Posterior vena cava (tissue), 2 donors: ENCODE results near the gene RELN. TPM values are rescaled to one million over a fixed set of nuclear protein-coding genes. Genes with fewer than 3 reads are reported as not detected.

Source experiments
- DNase-seq: peaks from one replicate; pipeline ENCODE4 v3.0.0-alpha.2; 2020; ENCODE audit warnings: low spot score
- intact Hi-C, 2 donors: fragments of 100-400 bp; cut with DNase I; formaldehyde crosslinking; loops; one replicate each; pipeline versions ENCODE4 v1.14.1 to v1.14.2; 2022 to 2023
- total RNA-seq, 2 donors: library from RNA; stranded (reverse); fragmentation: NEBNext Ultra II Directional; extraction: Animal tissue kit (Norgen Biotek cat#: 25700); gene quantifications; one replicate each; pipeline ENCODE4 v1.2.1, GENCODE V29; 2021
- donor health status: DM: yes; HTN: yes; CAD: no.
- donor health status: DM: yes; HTN: yes; CAD: no.

The RELN gene
- total RNA-seq, 2 donors from 2014 or later = 5.0 to 6.2 TPM

GRCh38 chr7:103564416-103564815 is 425.0 kb downstream of the RELN start:
- intact Hi-C loops = no loop called here
- DNase-seq = no peak

- intact Hi-C loops = no loop called here
- no peak for DNase-seq
Observed at GRCh38 chr7:103560136-103560535, 429.3 kb downstream of the RELN start.

GRCh38 chr7:103551016-103551415 is 438.4 kb downstream of the RELN start:
- intact Hi-C loops = no loop called here
- DNase-seq = no peak

GRCh38 chr7:103549786-103550185 is 439.7 kb downstream of the RELN start:
- DNase-seq = no peak
- intact Hi-C loops = no loop called here

GRCh38 chr7:103547451-103548284 is 441.8 kb downstream of the RELN start:
- no peak for DNase-seq
- intact Hi-C loops = no loop called here

GRCh38 chr7:103542470-103542869 is 447.0 kb downstream of the RELN start:
- intact Hi-C loops = no loop called here

GRCh38 chr7:103541947-103542346 is 447.5 kb downstream of the RELN start:
- intact Hi-C loops = no loop called here
- no peak for DNase-seq

More at GRCh38 chr7:103542470-103542869, 447.0 kb downstream of the RELN start:
- no peak for DNase-seq

- no peak for DNase-seq
- intact Hi-C loops = no loop called here
Observed at GRCh38 chr7:103541026-103541425, 448.4 kb downstream of the RELN start.

- intact Hi-C loops = no loop called here
- DNase-seq = no peak
Observed at GRCh38 chr7:103540338-103540737, 449.1 kb downstream of the RELN start.

- intact Hi-C loops = no loop called here
- no peak for DNase-seq
Observed at GRCh38 chr7:103539875-103540274, 449.6 kb downstream of the RELN start.

GRCh38 chr7:103538964-103539709 is 450.3 kb downstream of the RELN start:
- intact Hi-C loops = no loop called here
- no peak for DNase-seq

- intact Hi-C loops = no loop called here
- no peak for DNase-seq
Observed at GRCh38 chr7:103533761-103534160, 455.7 kb downstream of the RELN start.

- DNase-seq = no peak
- intact Hi-C loops = no loop called here
Observed at GRCh38 chr7:103532955-103533354, 456.5 kb downstream of the RELN start.

- no peak for DNase-seq
- intact Hi-C loops = no loop called here
Observed at GRCh38 chr7:103528152-103528551, 461.3 kb downstream of the RELN start.

- intact Hi-C loops = no loop called here
- no peak for DNase-seq
Observed at GRCh38 chr7:103525937-103526336, 463.5 kb downstream of the RELN start.

- intact Hi-C loops = no loop called here
- DNase-seq = no peak
Observed at GRCh38 chr7:103524042-103524907, 465.2 kb downstream of the RELN start.

GRCh38 chr7:103521937-103522336 is 467.5 kb downstream of the RELN start:
- DNase-seq = no peak

GRCh38 chr7:103504505-103505135 is 484.8 kb downstream of the RELN start:
- DNase-seq = no peak
- intact Hi-C loops = no loop called here

More at GRCh38 chr7:103521937-103522336, 467.5 kb downstream of the RELN start:
- intact Hi-C loops = no loop called here

- intact Hi-C loops = no loop called here
- DNase-seq = no peak
Observed at GRCh38 chr7:103501206-103501605, 488.3 kb downstream of the RELN start.
